ENCODE measurements around the gene MORN1.
A peak's percentile ranks its signal among the peaks of the same experiment; 100 is the strongest.
"Not testable (repeated sequence)": the region's sequence is repeated elsewhere in the genome, so short reads cannot be mapped to it uniquely, and the experiment has no call there.

Gene MORN1

DNA sequence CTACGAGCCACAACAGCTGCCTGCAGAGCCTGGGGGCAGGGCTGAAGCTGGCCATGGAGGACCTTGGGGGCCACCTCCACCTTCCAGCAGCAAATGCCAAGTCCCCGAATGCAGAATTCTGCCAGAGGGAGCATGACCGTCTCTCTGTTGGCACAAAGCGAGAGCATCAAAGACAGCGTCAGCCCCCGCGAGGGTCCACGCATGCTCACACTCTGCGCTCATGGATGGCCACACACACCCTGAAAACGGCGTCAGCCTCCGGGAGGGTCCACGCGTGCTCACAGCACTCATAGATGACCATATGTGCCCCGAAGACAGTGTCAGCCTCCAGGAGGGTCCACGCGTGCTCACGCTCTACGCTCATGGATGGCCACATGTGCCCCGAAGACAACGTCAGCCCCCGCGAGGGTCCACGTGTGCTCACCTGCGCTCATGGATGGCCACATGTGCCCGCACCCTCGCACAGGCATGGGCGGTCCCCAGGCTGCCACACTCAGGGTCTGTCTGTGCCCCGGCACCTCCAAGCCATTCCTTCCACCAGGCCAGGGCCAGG lies 46.5 kb downstream of the MORN1 start:
- DNase-seq (ENCODE audit: low read depth), result no peak
- no peak overlapping the region for H3K4me3 ChIP-seq (ENCODE audit: low read depth, low read length)

DNA sequence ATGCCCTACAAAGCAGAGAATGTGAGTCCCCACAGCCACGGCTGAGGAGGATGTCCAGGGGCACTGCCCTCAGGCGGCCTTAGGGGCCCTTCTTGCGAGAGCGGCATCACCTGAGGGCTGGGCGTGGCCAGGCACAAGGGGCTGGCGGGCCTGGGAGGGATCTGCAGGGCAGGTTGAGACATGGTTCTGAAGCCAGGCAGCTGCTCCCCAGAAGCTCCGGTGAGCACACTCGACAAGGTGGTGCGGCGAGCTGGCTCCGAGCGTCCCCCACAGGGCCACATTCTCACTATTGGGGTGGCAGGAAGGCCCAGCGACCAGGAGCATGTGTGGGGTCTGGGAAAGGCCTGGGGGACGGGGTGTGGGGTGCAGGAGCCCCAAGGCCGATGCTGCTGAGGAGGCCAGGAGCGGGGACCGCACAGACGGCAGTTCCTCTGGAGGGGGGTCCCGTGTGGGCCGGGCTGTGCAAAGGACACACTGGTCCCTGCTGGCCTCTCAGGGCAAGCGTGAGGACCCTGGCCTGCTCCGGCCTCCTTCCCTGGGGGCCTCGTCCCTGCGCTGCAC lies 47.2 kb downstream of the MORN1 start:
- H3K4me3 ChIP-seq (ENCODE audit: low read depth, low read length), result no peak overlapping the region
- no peak for DNase-seq (ENCODE audit: low read depth)

- no peak for DNase-seq (ENCODE audit: low read depth)
- H3K4me3 ChIP-seq (ENCODE audit: low read depth, low read length), result no peak overlapping the region
These were observed 48.1 kb downstream of the MORN1 start for GRCh38 chr1:2343023-2343935.

- DNase-seq (ENCODE audit: low read depth), result no peak
- no peak overlapping the region for H3K4me3 ChIP-seq (ENCODE audit: low read depth, low read length)
These were observed 48.9 kb downstream of the MORN1 start for GRCh38 chr1:2342384-2343022.

DNA sequence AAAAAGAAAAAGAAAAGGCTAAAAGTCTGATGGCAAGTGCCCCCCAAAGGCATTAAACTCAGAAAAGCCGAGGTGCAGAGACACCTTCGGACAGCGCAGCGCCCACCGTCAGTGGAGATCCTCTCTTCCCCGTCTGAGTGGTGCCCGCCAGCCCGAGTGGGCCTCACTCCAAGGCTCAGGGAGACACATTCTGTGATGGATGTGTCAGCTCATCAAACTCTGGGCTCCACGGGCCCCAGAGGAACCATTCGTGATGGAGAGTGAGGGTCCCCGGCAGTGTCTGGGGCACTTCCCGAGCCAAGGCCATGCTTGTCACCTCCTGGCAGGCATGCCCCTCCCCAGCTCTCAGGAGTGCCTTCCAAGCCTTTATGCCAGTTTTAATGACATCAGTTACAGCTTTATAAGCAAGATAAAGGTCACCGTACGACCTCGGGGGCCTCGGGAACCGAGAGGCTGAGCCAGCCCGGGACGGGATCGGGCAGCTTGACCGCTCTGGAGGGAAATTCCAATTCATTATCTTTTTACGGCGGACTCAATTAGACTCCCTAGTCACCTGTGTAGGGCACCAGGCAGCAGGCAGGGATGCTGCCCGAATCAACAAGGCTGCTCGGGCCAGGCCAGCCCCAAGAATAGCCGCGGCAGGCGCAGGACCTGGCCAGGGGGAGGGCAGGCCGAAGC lies 49.5 kb downstream of the MORN1 start:
- no peak overlapping the region for H3K4me3 ChIP-seq (ENCODE audit: low read depth, low read length)
- DNase-seq (ENCODE audit: low read depth), result no peak

DNA sequence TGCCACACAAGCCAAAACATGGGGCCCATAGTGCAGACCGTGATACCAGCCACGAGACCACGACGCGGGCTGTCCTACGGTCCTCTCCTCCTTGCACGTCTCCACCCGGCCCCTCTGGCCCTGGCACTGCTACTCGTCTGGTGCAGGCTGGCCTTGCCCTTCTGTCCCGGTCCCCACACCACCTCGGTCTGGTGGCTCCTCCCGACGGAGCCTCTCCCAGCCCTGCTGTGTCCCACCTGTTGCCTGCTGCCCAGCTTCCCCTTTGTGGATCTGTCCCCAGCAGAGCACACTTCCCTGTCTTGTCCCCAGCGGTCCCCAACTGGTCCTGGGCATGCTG lies 50.5 kb downstream of the MORN1 start:
- H3K4me3 ChIP-seq (ENCODE audit: low read depth, low read length), result no peak overlapping the region
- DNase-seq (ENCODE audit: low read depth), result no peak

- no peak for DNase-seq (ENCODE audit: low read depth)
- no peak overlapping the region for H3K4me3 ChIP-seq (ENCODE audit: low read depth, low read length)
These were observed 51.1 kb downstream of the MORN1 start for GRCh38 chr1:2340086-2340917.

GRCh38 chr1:2339206-2340085 lies 51.9 kb downstream of the MORN1 start:
- DNase-seq (ENCODE audit: low read depth), result no peak
- no peak overlapping the region for H3K4me3 ChIP-seq (ENCODE audit: low read depth, low read length)

- no peak for DNase-seq (ENCODE audit: low read depth)
- no peak overlapping the region for H3K4me3 ChIP-seq (ENCODE audit: low read depth, low read length)
These were observed 53.9 kb downstream of the MORN1 start for GRCh38 chr1:2337501-2337900.

DNA sequence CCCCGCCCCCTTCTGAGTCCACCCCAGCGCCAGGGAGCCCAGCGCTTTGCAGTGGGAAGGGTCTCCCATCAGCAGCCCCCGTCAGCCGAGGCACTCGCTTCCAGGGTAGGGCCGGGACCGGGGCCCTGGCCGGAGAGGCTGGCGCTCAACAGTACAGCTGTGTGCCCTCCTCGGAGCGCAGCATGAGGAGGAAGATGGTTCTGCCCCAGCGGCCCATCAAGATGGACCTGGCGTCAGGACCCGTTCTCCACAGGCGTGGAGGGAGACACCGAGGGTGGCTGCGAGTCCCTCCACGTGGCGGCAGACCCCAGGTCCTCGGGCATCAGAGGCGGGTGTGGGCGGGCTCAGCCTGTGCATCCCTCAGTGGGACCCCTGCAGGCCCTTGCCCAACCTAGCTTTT lies 54.3 kb downstream of the MORN1 start:
- no peak for DNase-seq (ENCODE audit: low read depth)
- H3K4me3 ChIP-seq (ENCODE audit: low read depth, low read length), result no peak overlapping the region

GRCh38 chr1:2336499-2336898 lies 54.9 kb downstream of the MORN1 start:
- DNase-seq (ENCODE audit: low read depth), result no peak
- H3K4me3 ChIP-seq (ENCODE audit: low read depth, low read length), result no peak overlapping the region

GRCh38 chr1:2335721-2336455 lies 55.5 kb downstream of the MORN1 start:
- no peak for DNase-seq (ENCODE audit: low read depth)
- no peak overlapping the region for H3K4me3 ChIP-seq (ENCODE audit: low read depth, low read length)

DNA sequence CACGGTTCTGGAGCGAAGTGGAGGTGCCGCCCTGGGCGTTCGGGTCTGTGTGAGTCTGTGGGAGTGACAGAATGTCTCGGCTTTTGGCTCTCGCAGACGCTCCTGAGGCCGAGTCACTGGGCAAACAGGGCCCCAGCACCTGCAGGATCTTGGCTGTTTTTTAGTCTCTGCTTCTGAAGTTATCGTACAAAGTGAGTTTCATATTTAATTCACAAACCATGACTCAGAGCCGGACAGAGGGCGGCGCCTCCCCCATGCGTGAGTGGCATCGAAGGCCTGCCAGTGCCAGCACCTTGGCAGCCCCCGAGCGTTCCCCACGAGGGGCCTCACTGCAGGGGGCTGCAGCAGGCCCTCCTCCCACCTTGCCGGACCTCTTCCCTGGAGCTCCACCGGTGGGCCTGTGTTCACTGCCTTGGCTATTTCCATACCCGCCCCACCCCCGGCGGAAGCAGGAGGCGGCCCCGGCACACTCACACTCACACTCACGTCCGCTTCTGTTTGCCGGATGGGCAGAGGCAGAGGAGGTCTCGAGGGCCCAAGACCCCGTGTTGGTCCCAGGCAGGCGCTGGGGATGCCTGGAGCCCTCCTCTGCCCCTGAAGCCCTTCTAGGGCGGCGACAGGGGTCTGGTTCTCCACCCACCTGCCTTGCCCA lies 56.3 kb downstream of the MORN1 start:
- no peak for DNase-seq (ENCODE audit: low read depth)
- no peak overlapping the region for H3K4me3 ChIP-seq (ENCODE audit: low read depth, low read length)

DNA sequence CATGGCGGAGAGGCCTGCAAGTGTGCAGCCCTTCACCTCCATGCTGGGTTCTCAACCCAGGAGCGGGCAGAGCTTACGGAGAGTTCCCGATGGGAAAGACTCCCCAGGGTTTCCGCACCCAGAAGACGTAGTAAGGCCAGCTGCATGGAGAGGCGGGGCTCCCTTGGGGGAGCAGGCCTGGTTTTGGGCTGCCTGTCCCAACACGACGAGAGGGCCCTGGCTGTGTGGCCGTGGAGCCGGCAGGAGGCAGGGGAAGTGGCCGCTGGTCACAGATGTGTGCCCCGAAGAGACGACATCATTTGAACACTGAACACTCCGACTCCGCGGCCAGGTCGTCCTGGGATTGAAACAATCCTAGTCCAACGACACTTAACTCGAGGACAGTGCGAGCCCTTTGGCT lies 57.0 kb downstream of the MORN1 start:
- no peak overlapping the region for H3K4me3 ChIP-seq (ENCODE audit: low read depth, low read length)
- no peak for DNase-seq (ENCODE audit: low read depth)

DNA sequence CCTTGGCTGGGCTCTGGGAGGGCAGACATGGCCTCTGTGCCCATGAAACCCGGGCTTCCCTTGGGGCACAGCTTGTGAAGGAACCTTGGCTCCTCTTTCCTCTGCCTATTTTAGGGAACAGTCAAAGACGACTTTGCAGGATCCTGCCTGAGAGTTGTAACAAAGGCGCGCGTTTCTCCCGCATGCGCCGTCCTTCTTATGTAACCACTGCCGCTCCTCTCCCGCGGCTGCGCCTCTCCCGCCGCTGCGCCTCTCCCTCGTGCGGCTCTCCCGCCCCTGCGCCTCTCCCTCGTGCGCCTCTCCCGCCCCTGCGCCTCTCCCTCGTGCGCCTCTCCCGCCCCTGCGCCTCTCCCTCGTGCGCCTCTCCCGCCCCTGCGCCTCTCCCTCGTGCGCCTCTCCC lies 59.8 kb downstream of the MORN1 start:
- not testable (repeated sequence) for DNase-seq (ENCODE audit: low read depth); H3K4me3 ChIP-seq (ENCODE audit: low read depth, low read length)

DNA sequence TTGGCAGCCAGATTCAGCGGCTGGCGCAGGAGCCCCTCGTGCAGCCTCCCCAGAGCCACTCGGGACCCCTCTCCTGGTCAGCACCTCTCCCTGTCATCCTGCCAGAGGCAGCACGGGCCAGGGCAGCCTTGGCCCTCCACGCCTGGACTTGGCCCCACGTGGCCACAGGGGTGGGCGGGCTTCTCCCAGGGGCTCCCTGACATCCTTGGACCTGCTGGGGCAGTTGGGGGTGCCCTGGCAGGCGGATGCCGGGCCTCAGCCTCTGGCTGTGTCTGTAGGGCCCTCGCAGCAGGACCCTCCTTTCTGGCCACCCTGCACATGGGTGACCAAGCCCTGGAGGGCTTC lies 60.2 kb downstream of the MORN1 start:
- DNase-seq (ENCODE audit: low read depth), result no peak
- no peak overlapping the region for H3K4me3 ChIP-seq (ENCODE audit: low read depth, low read length)

DNA sequence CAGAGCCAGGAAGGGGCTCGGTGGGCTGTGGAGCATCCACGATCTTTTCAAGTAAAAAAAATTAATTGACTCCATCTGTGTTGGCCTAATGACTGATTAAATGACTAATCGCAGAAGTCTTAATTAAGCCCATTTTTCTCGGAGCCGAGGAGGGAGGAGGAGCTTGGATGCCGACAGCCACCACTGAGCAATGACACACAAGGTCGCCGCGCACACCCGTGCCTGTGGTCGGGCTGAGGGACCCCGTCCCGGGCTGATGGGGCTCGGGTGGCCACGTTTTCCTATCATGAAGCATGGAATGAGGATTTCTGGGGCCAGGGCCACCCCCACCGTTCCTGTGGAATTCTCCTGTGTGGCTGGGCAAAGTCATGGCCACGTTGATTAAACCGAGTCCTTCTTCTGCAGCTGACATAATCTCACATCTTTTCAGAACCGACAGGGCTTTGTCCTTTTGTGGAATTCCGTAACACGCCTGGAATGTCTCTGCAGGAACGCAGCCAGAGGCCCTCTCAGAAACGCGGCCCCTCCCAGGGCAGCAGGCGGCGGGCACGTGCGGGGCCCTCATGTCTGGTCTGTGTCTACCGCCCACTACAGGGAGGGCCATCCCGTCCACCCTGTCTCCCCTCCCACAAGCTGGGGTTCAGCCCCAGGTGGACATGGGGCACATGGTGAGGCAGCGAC lies 60.7 kb downstream of the MORN1 start:
- H3K4me3 ChIP-seq (ENCODE audit: low read depth, low read length), result no peak overlapping the region
- peak; percentile 47 for DNase-seq (ENCODE audit: low read depth)

Data from skeletal muscle cell (primary cell).